ENCODE results near the gene SNRPB. TPM values are rescaled to one million over a fixed set of nuclear protein-coding genes. Genes with fewer than 3 reads are reported as not detected.
A peak's percentile ranks its signal among the peaks of the same experiment; 100 is the strongest.

Gene SNRPB
- total and polyA plus RNA-seq, 2 of the 13 experiments (the other 11 are each of a cell fraction or from before 2014, with no cell fraction given): 473 to 844 TPM

DNA sequence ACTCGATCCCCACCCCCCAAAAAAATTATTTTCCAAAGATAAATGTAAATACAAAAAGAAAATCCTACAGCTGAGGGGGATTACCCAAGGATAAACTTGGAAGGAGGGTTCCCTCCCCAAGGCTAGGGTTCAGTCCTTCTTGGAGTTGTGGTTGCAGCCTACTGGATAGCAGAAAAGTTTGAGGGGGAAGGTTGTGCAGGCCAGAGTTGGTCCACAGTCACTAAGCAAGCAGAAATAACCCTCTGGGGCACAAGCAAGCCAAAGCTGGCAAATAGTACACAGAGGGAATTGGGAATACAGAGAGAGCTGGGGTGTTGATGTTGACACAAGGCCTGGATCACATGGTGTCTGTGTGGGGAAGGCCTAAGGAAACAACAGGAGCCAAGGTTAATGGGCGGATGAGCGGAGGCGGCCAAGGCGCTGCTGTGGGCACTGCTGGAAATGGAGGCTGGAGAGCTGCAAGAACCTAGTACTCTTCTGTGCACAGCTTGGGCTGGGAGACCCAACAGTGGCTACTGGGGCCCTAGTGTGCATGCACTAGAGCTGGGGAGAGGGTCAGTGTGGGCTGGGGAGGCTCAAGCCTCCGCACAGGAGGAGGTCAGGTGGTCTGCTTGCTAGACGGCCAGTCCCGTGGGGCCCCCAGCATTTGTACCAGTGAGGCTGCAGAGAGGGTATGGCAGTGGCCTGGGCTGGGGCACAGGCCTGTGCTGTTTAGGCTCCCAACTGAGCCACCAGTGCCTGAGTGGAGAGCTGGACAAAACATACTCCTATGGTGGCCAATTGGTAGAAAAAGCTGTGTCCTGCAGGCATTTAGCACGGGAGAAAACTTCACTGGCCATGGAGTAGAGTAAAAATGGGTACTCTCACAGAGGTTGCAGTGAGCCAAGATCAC lies 5.5 kb upstream of the SNRPB start (continued):
- TF ChIP-seq, protein P1, sequence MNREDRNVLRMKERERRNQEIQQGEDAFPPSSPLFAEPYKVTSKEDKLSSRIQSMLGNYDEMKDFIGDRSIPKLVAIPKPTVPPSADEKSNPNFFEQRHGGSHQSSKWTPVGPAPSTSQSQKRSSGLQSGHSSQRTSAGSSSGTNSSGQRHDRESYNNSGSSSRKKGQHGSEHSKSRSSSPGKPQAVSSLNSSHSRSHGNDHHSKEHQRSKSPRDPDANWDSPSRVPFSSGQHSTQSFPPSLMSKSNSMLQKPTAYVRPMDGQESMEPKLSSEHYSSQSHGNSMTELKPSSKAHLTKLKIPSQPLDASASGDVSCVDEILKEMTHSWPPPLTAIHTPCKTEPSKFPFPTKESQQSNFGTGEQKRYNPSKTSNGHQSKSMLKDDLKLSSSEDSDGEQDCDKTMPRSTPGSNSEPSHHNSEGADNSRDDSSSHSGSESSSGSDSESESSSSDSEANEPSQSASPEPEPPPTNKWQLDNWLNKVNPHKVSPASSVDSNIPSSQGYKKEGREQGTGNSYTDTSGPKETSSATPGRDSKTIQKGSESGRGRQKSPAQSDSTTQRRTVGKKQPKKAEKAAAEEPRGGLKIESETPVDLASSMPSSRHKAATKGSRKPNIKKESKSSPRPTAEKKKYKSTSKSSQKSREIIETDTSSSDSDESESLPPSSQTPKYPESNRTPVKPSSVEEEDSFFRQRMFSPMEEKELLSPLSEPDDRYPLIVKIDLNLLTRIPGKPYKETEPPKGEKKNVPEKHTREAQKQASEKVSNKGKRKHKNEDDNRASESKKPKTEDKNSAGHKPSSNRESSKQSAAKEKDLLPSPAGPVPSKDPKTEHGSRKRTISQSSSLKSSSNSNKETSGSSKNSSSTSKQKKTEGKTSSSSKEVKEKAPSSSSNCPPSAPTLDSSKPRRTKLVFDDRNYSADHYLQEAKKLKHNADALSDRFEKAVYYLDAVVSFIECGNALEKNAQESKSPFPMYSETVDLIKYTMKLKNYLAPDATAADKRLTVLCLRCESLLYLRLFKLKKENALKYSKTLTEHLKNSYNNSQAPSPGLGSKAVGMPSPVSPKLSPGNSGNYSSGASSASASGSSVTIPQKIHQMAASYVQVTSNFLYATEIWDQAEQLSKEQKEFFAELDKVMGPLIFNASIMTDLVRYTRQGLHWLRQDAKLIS (CRISPR knock-in tag; IDR thresholded peaks at IDR 0.05): no peak
- TF ChIP-seq KDM2A (CRISPR knock-in tag; IDR thresholded peaks at IDR 0.05; ENCODE audit: borderline replicate concordance, low read depth): 0 out of 2 replicates have a peak, but pooled peaks have one; percentile 59
- TF ChIP-seq, protein P2, sequence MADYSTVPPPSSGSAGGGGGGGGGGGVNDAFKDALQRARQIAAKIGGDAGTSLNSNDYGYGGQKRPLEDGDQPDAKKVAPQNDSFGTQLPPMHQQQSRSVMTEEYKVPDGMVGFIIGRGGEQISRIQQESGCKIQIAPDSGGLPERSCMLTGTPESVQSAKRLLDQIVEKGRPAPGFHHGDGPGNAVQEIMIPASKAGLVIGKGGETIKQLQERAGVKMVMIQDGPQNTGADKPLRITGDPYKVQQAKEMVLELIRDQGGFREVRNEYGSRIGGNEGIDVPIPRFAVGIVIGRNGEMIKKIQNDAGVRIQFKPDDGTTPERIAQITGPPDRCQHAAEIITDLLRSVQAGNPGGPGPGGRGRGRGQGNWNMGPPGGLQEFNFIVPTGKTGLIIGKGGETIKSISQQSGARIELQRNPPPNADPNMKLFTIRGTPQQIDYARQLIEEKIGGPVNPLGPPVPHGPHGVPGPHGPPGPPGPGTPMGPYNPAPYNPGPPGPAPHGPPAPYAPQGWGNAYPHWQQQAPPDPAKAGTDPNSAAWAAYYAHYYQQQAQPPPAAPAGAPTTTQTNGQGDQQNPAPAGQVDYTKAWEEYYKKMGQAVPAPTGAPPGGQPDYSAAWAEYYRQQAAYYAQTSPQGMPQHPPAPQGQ (CRISPR knock-in tag; IDR thresholded peaks at IDR 0.05; ENCODE audit: borderline replicate concordance): 0 out of 2 replicates have a peak, but pooled peaks have one; percentile 82
- no peak for TF ChIP-seq TEF (CRISPR knock-in tag; IDR thresholded peaks at IDR 0.05)
- no peak for TF ChIP-seq PRDM15 (CRISPR knock-in tag; IDR thresholded peaks at IDR 0.05)
- TF ChIP-seq USF2 (IDR thresholded peaks at IDR 0.05; ENCODE audit: low read depth, low read length): peak; percentile 87
- TF ChIP-seq USF2 (CRISPR knock-in tag; IDR thresholded peaks at IDR 0.05; ENCODE audit: borderline replicate concordance): peak; percentile 90
- TF ChIP-seq ZFP62 (CRISPR knock-in tag; IDR thresholded peaks at IDR 0.05): no peak
- TF ChIP-seq ZNF501 (CRISPR knock-in tag; IDR thresholded peaks at IDR 0.05): peak; percentile 75
- peak; percentile 63 for TF ChIP-seq IKZF4 (CRISPR knock-in tag; IDR thresholded peaks at IDR 0.05; ENCODE audit: borderline replicate concordance, low read depth, not compliant biosample characterization)
- TF ChIP-seq, protein P3, sequence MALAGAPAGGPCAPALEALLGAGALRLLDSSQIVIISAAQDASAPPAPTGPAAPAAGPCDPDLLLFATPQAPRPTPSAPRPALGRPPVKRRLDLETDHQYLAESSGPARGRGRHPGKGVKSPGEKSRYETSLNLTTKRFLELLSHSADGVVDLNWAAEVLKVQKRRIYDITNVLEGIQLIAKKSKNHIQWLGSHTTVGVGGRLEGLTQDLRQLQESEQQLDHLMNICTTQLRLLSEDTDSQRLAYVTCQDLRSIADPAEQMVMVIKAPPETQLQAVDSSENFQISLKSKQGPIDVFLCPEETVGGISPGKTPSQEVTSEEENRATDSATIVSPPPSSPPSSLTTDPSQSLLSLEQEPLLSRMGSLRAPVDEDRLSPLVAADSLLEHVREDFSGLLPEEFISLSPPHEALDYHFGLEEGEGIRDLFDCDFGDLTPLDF (CRISPR knock-in tag; IDR thresholded peaks at IDR 0.05): no peak
